DND-41 (cell line): Measurements from ENCODE around the gene GOSR1.
"Not testable (repeated sequence)": the region's sequence is repeated elsewhere in the genome, so short reads cannot be mapped to it uniquely, and the experiment has no call there.

Experiments used
- ATAC-seq: fragments of 200-7000 bp; cut with Tn5 transposase; 3 replicates; pipeline ENCODE4 v1.9.1; 2021; ENCODE audit warnings: low read depth; ENCODE audit not compliant: insufficient read depth
- DNase-seq: peaks from one replicate; pipeline ENCODE4 v3.0.0-alpha.2; 2020
- H2AFZ ChIP-seq: 2 replicates; pipeline ENCODE4 v1.6.0; 2012; ENCODE audit warnings: low read depth, low read length
- H3K27ac ChIP-seq: 2 replicates; pipeline ENCODE4 v1.5.1; 2012; ENCODE audit warnings: low read length, inconsistent platforms
- H3K27me3 ChIP-seq: fragments of 200-600 bp; sonication (generic); 2 replicates; pipeline ENCODE4 v1.6.0; 2012; ENCODE audit warnings: low read length, mild to moderate bottlenecking, inconsistent platforms; ENCODE audit not compliant: insufficient read depth, poor library complexity
- H3K36me3 ChIP-seq: 2 replicates; pipeline ENCODE4 v1.5.1; 2012; ENCODE audit warnings: low read length, inconsistent platforms; ENCODE audit not compliant: insufficient read depth
- H3K4me1 ChIP-seq: 2 replicates; pipeline ENCODE4 v1.5.1; 2012; ENCODE audit warnings: mild to moderate bottlenecking, low read length; ENCODE audit not compliant: insufficient read depth
- H3K4me2 ChIP-seq: 2 replicates; pipeline ENCODE4 v1.6.0; 2012; ENCODE audit warnings: mild to moderate bottlenecking, moderate library complexity, low read length, inconsistent platforms; ENCODE audit not compliant: insufficient read depth
- H3K4me3 ChIP-seq, 2 experiments: fragments of 200-600 bp in 1 of 2; shearing (Covaris generic) in 1 of 2; 2 replicates each; pipeline ENCODE4 v1.5.1; 2012 to 2016; ENCODE audit warnings: inconsistent platforms in 2 of 2, low read length in 2 of 2, mild to moderate bottlenecking in 2 of 2, low read depth in 1 of 2, moderate library complexity in 1 of 2
- H3K79me2 ChIP-seq: 2 replicates; pipeline ENCODE4 v1.6.0; 2012; ENCODE audit warnings: low read length, inconsistent platforms; ENCODE audit not compliant: insufficient read depth
- H3K9ac ChIP-seq: 2 replicates; pipeline ENCODE4 v1.6.0; 2012; ENCODE audit warnings: low read depth, mild to moderate bottlenecking, inconsistent platforms, low read length, moderate library complexity
- H3K9me3 ChIP-seq: 2 replicates; pipeline ENCODE4 v1.5.1; 2012; ENCODE audit warnings: low read length, moderate library complexity, mild to moderate bottlenecking, inconsistent platforms; ENCODE audit not compliant: insufficient read depth, severe bottlenecking
- H4K20me1 ChIP-seq: 2 replicates; pipeline ENCODE4 v1.6.0; 2012; ENCODE audit warnings: low read length; ENCODE audit not compliant: insufficient read depth
- EZH2 ChIP-seq: IDR thresholded peaks from 3 replicates; pipeline ENCODE4 v1.6.1; 2012; ENCODE audit warnings: borderline replicate concordance, low read depth, mild to moderate bottlenecking, moderate library complexity, low read length, inconsistent platforms; ENCODE audit not compliant: severe bottlenecking
- TF ChIP-seq, protein P1 (sequence below): IDR thresholded peaks from 2 replicates; pipeline ENCODE4 v1.5.1; 2012; ENCODE audit warnings: borderline replicate concordance, low read length, moderate library complexity, mild to moderate bottlenecking; ENCODE audit not compliant: poor library complexity, severe bottlenecking; ENCODE audit errors: extremely low read depth

Gene GOSR1

DNA sequence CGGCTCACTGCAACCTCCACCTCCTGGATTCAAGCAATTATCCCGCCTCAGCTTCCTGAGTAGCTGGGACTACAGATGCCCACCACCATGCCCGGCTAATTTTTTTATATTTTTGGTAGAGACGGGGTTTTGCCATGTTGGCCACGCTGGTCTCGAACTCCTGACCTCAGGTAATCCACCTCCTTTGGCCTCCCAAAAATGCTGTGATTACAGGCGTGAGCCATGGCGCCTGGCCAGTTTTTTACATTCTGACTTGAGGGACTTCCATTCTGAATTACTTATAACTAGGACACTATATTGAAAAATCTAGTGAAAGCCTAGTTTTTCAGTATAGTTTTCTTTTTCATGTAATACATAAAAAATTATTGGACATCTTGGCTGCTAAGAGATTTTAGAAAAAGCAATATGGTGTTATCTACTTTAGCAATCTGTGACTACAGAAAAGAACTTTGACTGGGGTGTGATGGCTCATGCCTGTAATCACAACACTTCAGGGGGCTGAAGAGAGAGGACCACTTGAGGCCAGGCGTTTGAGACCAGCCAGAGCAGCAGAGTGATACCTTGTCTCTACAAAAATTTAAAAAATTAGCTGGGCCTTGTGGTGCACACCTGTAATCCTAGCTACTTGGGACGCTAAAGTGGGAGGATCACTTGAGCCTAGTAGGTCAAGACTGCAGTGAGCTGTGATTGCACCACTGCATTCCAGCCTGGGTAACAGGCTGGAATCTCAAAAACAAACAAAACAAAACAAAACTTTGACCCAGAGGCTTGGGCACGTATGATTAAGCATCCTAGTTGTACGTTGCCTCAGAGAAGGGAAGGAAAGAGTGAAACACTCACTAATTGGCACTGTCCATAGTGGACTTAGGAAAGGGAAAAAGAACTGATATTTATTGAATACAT lies 26.8 kb upstream of the GOSR1 start:
- no peak overlapping the region for H3K4me3 ChIP-seq
- TF ChIP-seq, protein P1, sequence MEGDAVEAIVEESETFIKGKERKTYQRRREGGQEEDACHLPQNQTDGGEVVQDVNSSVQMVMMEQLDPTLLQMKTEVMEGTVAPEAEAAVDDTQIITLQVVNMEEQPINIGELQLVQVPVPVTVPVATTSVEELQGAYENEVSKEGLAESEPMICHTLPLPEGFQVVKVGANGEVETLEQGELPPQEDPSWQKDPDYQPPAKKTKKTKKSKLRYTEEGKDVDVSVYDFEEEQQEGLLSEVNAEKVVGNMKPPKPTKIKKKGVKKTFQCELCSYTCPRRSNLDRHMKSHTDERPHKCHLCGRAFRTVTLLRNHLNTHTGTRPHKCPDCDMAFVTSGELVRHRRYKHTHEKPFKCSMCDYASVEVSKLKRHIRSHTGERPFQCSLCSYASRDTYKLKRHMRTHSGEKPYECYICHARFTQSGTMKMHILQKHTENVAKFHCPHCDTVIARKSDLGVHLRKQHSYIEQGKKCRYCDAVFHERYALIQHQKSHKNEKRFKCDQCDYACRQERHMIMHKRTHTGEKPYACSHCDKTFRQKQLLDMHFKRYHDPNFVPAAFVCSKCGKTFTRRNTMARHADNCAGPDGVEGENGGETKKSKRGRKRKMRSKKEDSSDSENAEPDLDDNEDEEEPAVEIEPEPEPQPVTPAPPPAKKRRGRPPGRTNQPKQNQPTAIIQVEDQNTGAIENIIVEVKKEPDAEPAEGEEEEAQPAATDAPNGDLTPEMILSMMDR = no peak
- no peak for TF ChIP-seq EZH2
- H3K27me3 ChIP-seq = no peaks in the 10 kb centered on the region
- no peak for ATAC-seq
- DNase-seq = no peak
- H3K4me1 ChIP-seq = no peaks in the 10 kb centered on the region
- no peak overlapping the region for H3K27ac ChIP-seq
- H3K9ac ChIP-seq = no peak overlapping the region
- H3K9me3 ChIP-seq = no peaks in the 10 kb centered on the region
- no peak overlapping the region for H2AFZ ChIP-seq
- H3K4me2 ChIP-seq = no peak overlapping the region
- H4K20me1 ChIP-seq = no peaks in the 10 kb centered on the region
- no peaks in the 10 kb centered on the region for H3K79me2 ChIP-seq
- H3K36me3 ChIP-seq = peaks cover 36% of the 10 kb centered on the region

DNA sequence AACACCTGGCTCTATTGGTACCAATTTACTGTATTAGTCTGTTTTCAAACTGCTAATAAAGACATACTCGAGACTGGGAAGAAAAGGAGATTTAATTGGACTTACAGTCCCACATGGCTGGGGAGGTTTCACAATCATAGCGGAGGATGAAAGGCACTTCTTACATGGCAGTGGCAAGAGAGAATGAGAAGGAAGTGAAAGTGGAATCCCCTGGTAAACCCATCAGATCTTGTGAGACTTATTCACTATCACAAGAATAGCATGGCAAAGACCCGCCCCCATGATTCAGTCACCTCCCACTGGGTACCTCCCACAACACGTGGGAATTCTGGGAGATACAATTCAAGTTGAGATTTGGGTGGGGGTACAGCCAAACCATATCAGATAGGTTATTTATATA lies 22.6 kb upstream of the GOSR1 start:
- H3K4me3 ChIP-seq = no peak overlapping the region
- peaks cover 50% of the 10 kb centered on the region; the same call in 1 of the 2 replicates for H3K36me3 ChIP-seq
- ATAC-seq (no peak), DNase-seq (no peak)
- H3K9ac ChIP-seq = no peak overlapping the region
- no peaks in the 10 kb centered on the region for H3K79me2 ChIP-seq
- H3K4me2 ChIP-seq = no peak overlapping the region
- no peaks in the 10 kb centered on the region for H3K9me3 ChIP-seq
- no peaks in the 10 kb centered on the region for H3K4me1 ChIP-seq
- TF ChIP-seq EZH2 = no peak
- TF ChIP-seq, protein P1 = no peak
- H3K27me3 ChIP-seq = no peaks in the 10 kb centered on the region
- no peak overlapping the region for H3K27ac ChIP-seq
- no peaks in the 10 kb centered on the region for H4K20me1 ChIP-seq
- H2AFZ ChIP-seq = no peak overlapping the region

DNA sequence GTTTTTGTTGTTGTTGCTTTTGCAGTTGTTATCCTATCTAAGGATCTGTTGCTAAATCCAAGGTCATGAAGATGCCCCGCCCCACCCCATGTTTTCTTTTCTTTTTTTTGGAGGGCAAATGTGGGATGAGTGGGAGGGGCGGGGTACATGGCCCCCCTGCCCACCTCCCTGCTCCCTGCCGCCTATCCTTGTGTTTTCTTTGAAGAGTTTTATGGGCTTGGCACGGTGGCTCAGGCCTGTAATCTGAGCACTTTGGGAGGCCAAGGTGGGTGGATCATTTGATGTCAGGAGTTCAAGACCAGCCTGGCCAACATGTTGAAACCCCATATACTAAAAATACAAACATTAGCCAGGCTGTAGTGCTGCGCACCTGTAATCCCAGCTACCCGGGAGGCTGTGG lies 18.8 kb upstream of the GOSR1 start:
- Histone ChIP-seq H3K27me3 (no peaks in the 10 kb centered on the region), H3K9me3 (no peaks in the 10 kb centered on the region), H3K79me2 (no peaks in the 10 kb centered on the region), H3K4me2 (no peak overlapping the region), H3K9ac (no peak overlapping the region), H3K4me1 (no peaks in the 10 kb centered on the region), H4K20me1 (no peaks in the 10 kb centered on the region), H3K36me3 (peaks cover 40% of the 10 kb centered on the region; the same call in 1 of the 2 replicates), H3K4me3 (no peak overlapping the region), H3K27ac (no peak overlapping the region), H2AFZ (no peak overlapping the region)
- no peak for DNase-seq
- TF ChIP-seq, protein P1 = no peak
- no peak for TF ChIP-seq EZH2
- ATAC-seq = no peak

DNA sequence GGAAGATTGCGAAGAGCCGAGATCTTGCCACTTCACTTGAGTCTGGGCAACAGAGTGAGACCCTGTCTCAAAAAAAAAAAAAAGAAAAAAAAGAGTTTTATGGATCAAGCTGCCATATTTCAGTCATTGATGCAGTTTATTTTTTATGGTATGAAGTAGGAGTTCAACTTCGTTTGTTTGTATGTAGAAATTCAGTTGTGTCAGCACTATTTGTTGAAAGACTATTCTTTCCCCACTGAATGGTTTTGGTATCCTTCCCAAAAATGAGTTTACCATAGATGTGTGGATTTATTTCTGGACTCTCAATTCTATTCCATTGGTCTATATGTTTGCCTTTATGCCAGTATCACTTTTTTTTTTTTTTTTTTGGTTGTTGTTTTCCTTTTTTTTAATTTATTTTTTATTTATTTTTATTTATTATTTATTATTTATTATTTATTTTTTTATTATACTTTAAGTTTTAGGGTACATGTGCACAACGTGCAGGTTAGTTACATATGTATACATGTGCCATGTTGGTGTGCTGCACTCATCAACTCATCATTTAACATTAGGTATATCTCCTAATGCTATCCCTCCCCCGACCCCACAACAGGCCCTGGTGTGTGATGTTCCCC lies 18.3 kb upstream of the GOSR1 start:
- H4K20me1 ChIP-seq, H3K79me2 ChIP-seq, H2AFZ ChIP-seq, H3K4me2 ChIP-seq, ATAC-seq, H3K9ac ChIP-seq, H3K9me3 ChIP-seq, DNase-seq, H3K27ac ChIP-seq, H3K4me3 ChIP-seq, H3K27me3 ChIP-seq, H3K4me1 ChIP-seq: not testable (repeated sequence)
- peaks cover 39% of the 10 kb centered on the region; the same call in 1 of the 2 replicates for H3K36me3 ChIP-seq
